ENCODE data around the gene HES2.

The HES2 gene

DNA sequence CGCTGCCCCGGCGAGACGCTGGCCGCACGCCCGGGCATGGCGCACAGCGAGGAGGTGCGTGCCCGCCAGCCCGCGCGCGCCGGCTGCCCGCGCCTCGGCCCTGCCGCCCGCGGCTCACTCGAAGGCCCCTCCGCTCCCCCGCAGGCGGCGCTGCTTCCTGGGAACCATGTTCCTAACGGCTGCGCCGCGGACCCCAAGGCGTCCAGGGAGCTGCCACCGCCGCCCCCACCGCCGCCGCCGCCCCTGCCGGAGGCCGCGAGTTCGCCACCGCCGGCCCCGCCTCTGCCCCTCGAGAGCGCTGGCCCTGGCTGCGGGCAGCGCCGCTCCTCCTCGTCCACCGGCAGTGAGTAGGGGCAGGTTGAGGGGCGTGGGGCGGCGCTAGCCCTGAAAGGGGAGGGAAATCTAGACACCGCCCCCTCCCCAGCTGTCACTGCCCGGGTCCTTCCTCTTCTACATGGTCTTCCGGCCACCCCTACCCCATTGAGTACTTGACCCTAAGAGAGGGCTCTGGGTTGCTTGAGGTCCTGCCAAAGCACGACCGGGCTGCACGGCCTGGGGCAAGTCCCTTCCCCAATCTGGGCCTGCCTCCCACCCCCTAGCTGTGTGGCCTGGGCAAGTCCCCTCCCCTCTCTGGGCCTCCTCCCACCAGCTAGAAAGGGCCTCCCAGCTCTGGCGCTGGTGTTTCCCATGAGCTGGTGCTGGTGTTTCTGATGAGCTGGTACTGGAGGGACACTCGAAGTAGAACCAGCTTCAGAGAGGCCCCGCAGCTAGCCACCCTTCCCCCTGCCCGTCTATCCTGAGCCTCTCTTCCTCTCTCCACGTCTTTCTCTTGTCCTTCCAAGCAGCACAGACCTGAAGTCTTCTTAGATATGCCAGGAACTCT, 29.3 kb upstream of the HES2 start:
- no peak overlapping the region for H3K27ac ChIP-seq (ENCODE audit: low read length, poor library complexity, severe bottlenecking)
- no peaks in the 10 kb centered on the region for H3K36me3 ChIP-seq (ENCODE audit: control insufficient read depth in 1 of 2, insufficient read depth in 2 of 2, low read depth in 1 of 2, low read length in 2 of 2)
- H3K4ac ChIP-seq (ENCODE audit: low read depth in 1 of 2, low read length in 2 of 2), result no peak overlapping the region
- no peak overlapping the region for H3K4me3 ChIP-seq (ENCODE audit: insufficient read depth in 1 of 2, low read depth in 1 of 2, low read length in 2 of 2)
- H4K91ac ChIP-seq (ENCODE audit: low read length), result no peak overlapping the region
- no peak overlapping the region for H3K9ac ChIP-seq (ENCODE audit: low read length)
- peaks cover 24% of the 10 kb centered on the region for H3K4me1 ChIP-seq (ENCODE audit: control insufficient read depth, insufficient read depth, low read depth, low read length)
- no peak overlapping the region for H3K23ac ChIP-seq (ENCODE audit: low read length in 2 of 2)
- H3K14ac ChIP-seq (ENCODE audit: low read length in 2 of 2), result no peak overlapping the region
- no peak overlapping the region for H2BK120ac ChIP-seq (ENCODE audit: low read depth, low read length)
- H3K27me3 ChIP-seq (ENCODE audit: control insufficient read depth in 1 of 2, insufficient read depth in 1 of 2, low read length in 2 of 2), result peaks cover 60 to 83% of the 10 kb centered on the region in 2 experiments
- no peak overlapping the region for H2AK5ac ChIP-seq (ENCODE audit: low read length, severe bottlenecking)
- no peak overlapping the region for H2BK5ac ChIP-seq (ENCODE audit: low read depth, low read length, poor library complexity, severe bottlenecking)
- no peak overlapping the region for H2BK12ac ChIP-seq (ENCODE audit: low read length in 2 of 2)
- peak; percentile 18 for DNase-seq
- peak overlapping the region; percentile 47 for H3K4me2 ChIP-seq (ENCODE audit: low read length, poor library complexity, severe bottlenecking)
- H4K8ac ChIP-seq (ENCODE audit: low read length), result no peak overlapping the region
- no peaks in the 10 kb centered on the region for H3K9me3 ChIP-seq (ENCODE audit: control insufficient read depth, low read length)
- WGBS, result 9% methylated on average over 30 of the region's 66 CpGs
- no peak overlapping the region for H2AFZ ChIP-seq (ENCODE audit: low read depth, low read length)
- no peak overlapping the region for H2BK15ac ChIP-seq (ENCODE audit: low read depth, poor library complexity, severe bottlenecking)
- no peaks in the 10 kb centered on the region for H3K79me1 ChIP-seq (replicated peaks; ENCODE audit: low read length, poor library complexity, severe bottlenecking)
- no peak overlapping the region for H3K18ac ChIP-seq (ENCODE audit: low read depth in 1 of 2, low read length in 2 of 2)

DNA sequence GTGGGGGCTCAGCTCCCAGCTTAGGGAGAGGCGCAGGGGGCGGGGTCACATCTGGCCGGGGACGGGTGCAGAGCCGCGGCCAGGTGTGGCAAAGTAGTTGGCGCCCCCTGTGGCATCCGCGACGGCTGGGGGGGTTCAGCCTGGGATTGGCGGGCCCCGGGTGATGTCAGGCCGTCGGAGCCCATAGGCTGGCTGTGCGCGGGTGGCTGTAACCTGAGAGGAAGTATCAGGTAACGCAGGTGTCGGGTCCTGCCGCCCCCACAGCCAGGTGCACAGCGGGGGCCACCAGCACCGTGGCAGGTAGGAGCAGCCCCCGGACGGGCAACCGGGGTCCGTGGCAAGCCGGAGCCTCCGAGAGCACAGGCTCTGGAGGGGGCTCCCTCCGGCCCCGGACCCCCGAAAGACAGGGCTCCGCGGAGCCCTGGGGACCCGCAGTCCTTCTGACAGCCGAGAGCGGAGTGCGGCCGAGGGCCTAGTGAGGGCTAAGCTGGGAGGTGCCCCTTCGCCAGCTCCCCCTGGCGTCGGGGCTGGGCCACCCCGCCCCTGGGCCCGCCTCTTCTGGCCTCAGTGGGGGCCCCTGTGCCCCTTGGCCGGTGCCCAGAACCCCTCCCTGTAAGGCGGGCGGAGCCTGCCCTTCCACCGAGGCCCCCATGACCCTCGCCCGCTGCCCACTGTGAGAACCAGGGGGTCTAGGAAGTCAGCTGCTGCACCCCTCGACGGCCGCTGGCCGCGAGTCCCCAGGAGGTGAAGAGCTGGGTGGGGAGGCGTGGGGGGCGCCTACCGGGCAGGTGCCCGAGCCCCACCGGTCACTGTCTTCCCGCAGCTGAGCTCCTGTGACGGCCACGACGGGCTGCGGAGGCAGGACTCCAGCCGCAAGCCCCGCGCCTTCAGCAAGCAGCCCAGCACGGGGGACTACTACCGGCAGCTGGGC, 28.4 kb upstream of the HES2 start:
- peaks cover 24% of the 10 kb centered on the region for H3K4me1 ChIP-seq (ENCODE audit: control insufficient read depth, insufficient read depth, low read depth, low read length)
- H2BK12ac ChIP-seq (ENCODE audit: low read length in 2 of 2), result no peak overlapping the region
- WGBS, result 4% methylated on average over 50 of the region's 68 CpGs
- peaks cover 60 to 83% of the 10 kb centered on the region in 2 experiments for H3K27me3 ChIP-seq (ENCODE audit: control insufficient read depth in 1 of 2, insufficient read depth in 1 of 2, low read length in 2 of 2)
- H3K4me2 ChIP-seq (ENCODE audit: low read length, poor library complexity, severe bottlenecking), result peak overlapping the region; percentile 47
- H3K4me3 ChIP-seq (ENCODE audit: insufficient read depth in 1 of 2, low read depth in 1 of 2, low read length in 2 of 2), result no peak overlapping the region
- H3K36me3 ChIP-seq (ENCODE audit: control insufficient read depth in 1 of 2, insufficient read depth in 2 of 2, low read depth in 1 of 2, low read length in 2 of 2), result no peaks in the 10 kb centered on the region
- H3K79me1 ChIP-seq (replicated peaks; ENCODE audit: low read length, poor library complexity, severe bottlenecking), result no peaks in the 10 kb centered on the region
- peak overlapping the region; percentile 48 for H4K8ac ChIP-seq (ENCODE audit: low read length)
- no peak overlapping the region for H2AK5ac ChIP-seq (ENCODE audit: low read length, severe bottlenecking)
- DNase-seq, result no peak
- H3K18ac ChIP-seq (ENCODE audit: low read depth in 1 of 2, low read length in 2 of 2), result peak overlapping the region in 1 of 2 experiments; percentile 14
- H3K9me3 ChIP-seq (ENCODE audit: control insufficient read depth, low read length), result no peaks in the 10 kb centered on the region
- H3K4ac ChIP-seq (ENCODE audit: low read depth in 1 of 2, low read length in 2 of 2), result no peak overlapping the region
- no peak overlapping the region for H3K9ac ChIP-seq (ENCODE audit: low read length)
- H3K27ac ChIP-seq (ENCODE audit: low read length, poor library complexity, severe bottlenecking), result no peak overlapping the region
- no peak overlapping the region for H4K91ac ChIP-seq (ENCODE audit: low read length)
- H2AFZ ChIP-seq (ENCODE audit: low read depth, low read length), result no peak overlapping the region
- H2BK15ac ChIP-seq (ENCODE audit: low read depth, poor library complexity, severe bottlenecking), result no peak overlapping the region
- no peak overlapping the region for H2BK120ac ChIP-seq (ENCODE audit: low read depth, low read length)
- H2BK5ac ChIP-seq (ENCODE audit: low read depth, low read length, poor library complexity, severe bottlenecking), result no peak overlapping the region
- H3K23ac ChIP-seq (ENCODE audit: low read length in 2 of 2), result no peak overlapping the region
- H3K14ac ChIP-seq (ENCODE audit: low read length in 2 of 2), result no peak overlapping the region

DNA sequence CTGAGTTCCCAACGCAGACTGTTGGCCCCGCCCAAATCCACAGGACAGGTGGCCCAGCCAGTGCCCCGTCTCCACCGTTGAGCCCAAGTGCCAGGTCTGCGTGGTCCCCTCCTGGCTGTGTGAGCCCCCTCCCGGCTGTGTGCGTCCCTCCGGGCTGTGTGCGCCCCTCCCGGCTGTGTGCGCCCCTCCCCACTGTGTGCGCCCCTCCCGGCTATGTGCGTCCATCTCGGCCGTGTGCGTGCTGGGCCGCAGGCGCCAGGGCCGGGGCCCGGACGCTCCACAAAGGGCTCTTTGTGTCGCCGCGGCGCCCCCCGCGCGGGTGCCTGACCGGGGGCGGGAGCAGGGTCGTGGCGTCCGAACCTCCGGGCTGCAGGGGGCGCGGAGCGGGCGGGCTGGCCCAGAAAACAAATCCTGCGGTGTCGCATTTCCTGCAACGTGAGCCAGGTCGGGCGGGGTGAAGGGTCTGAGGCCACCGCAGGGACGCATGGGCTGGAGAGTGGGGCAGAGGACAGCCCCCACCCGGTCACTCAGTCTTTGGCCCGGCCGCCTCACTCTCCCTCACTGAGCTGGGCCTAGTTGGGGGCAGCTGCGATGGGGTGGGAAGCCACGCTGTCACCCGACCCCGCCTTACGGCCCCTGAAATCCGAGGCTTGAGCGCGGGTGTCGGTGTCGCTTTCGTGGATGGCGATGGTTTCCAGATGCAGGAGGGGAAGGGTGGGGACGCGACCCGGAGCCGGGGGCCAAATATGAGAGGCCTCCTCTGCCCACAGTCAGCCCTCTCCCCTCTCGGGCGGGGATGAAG, 27.5 kb upstream of the HES2 start:
- Histone ChIP-seq H2AK5ac (ENCODE audit: low read length, severe bottlenecking) (no peak overlapping the region), H3K23ac (ENCODE audit: low read length in 2 of 2) (no peak overlapping the region), H2BK5ac (ENCODE audit: low read depth, low read length, poor library complexity, severe bottlenecking) (no peak overlapping the region), H4K8ac (ENCODE audit: low read length) (no peak overlapping the region), H3K4ac (ENCODE audit: low read depth in 1 of 2, low read length in 2 of 2) (no peak overlapping the region), H3K27ac (ENCODE audit: low read length, poor library complexity, severe bottlenecking) (no peak overlapping the region), H3K14ac (ENCODE audit: low read length in 2 of 2) (no peak overlapping the region), H3K4me2 (ENCODE audit: low read length, poor library complexity, severe bottlenecking) (no peak overlapping the region), H3K79me1 (replicated peaks; ENCODE audit: low read length, poor library complexity, severe bottlenecking) (no peaks in the 10 kb centered on the region), H2AFZ (ENCODE audit: low read depth, low read length) (no peak overlapping the region), H3K9me3 (ENCODE audit: control insufficient read depth, low read length) (no peaks in the 10 kb centered on the region), H4K91ac (ENCODE audit: low read length) (no peak overlapping the region), H2BK15ac (ENCODE audit: low read depth, poor library complexity, severe bottlenecking) (no peak overlapping the region), H2BK120ac (ENCODE audit: low read depth, low read length) (no peak overlapping the region), H2BK12ac (ENCODE audit: low read length in 2 of 2) (no peak overlapping the region), H3K4me1 (ENCODE audit: control insufficient read depth, insufficient read depth, low read depth, low read length) (peaks cover 24% of the 10 kb centered on the region), H3K4me3 (ENCODE audit: insufficient read depth in 1 of 2, low read depth in 1 of 2, low read length in 2 of 2) (no peak overlapping the region), H3K36me3 (ENCODE audit: control insufficient read depth in 1 of 2, insufficient read depth in 2 of 2, low read depth in 1 of 2, low read length in 2 of 2) (no peaks in the 10 kb centered on the region), H3K18ac (ENCODE audit: low read depth in 1 of 2, low read length in 2 of 2) (no peak overlapping the region), H3K27me3 (ENCODE audit: control insufficient read depth in 1 of 2, insufficient read depth in 1 of 2, low read length in 2 of 2) (peaks cover 60 to 76% of the 10 kb centered on the region in 2 experiments), H3K9ac (ENCODE audit: low read length) (no peak overlapping the region)
- no peak for DNase-seq
- 4% methylated on average over 44 of the region's 67 CpGs for WGBS
